Adrenal gland (tissue), 12 donors: ENCODE measurements around the gene PLPP7. TPM values are rescaled to one million over a fixed set of nuclear protein-coding genes. Genes with fewer than 3 reads are reported as not detected.

Experiments used
- DNase-seq, 7 donors: peaks; one replicate each; pipeline ENCODE4 v3.0.0-alpha.2; 2019 to 2020
- H3K27ac ChIP-seq, 5 donors: fragments of 200-600 bp; sonication (generic) in 4 of 5; 1 replicate in 3 of 5; 2 replicates in 2 of 5; pipeline versions ENCODE4 v1.5.1 to v1.8.0; 2016 to 2020; ENCODE audit warnings: mild to moderate bottlenecking in 1 of 5
- H3K27me3 ChIP-seq: fragments of 200-600 bp; 2 replicates; pipeline ENCODE4 v1.8.0; 2021
- H3K36me3 ChIP-seq, 2 donors: fragments of 200-600 bp; replicated peaks in 1 of 2; 1 replicate in 1 of 2; 2 replicates in 1 of 2; pipeline versions ENCODE4 v1.5.1 to v1.8.0; 2018 to 2022
- H3K4me1 ChIP-seq, 2 donors: fragments of 200-600 bp; replicated peaks in 1 of 2; 1 replicate in 1 of 2; 2 replicates in 1 of 2; pipeline versions ENCODE4 v1.5.1 to v1.8.0; 2018 to 2021
- H3K4me3 ChIP-seq, 4 donors: fragments of 200-600 bp; sonication (generic) in 3 of 4; one replicate each; pipeline ENCODE4 v1.5.1; 2016 to 2018
- H3K9me3 ChIP-seq, 3 donors: fragments of 200-600 bp; sonication (generic) in 1 of 3; replicated peaks in 1 of 3; 1 replicate in 2 of 3; 2 replicates in 1 of 3; pipeline versions ENCODE4 v1.5.1 to v1.8.0; 2016 to 2021
- CTCF ChIP-seq, 6 experiments: fragments of 450-650 bp in 4 of 6; fragments of 200-600 bp in 2 of 6; sonication (generic) in 1 of 6; IDR thresholded peaks; 1 replicate in 5 of 6; 2 replicates in 1 of 6; pipeline versions ENCODE4 v1.5.1 to v1.8.0; 2016 to 2021; ENCODE audit warnings: antibody characterized with exemption in 6 of 6, mild to moderate bottlenecking in 2 of 6, moderate library complexity in 1 of 6
- POLR2A ChIP-seq, 2 donors: fragments of 450-650 bp; IDR thresholded peaks; one replicate each; pipeline ENCODE4 v1.6.1; 2017; ENCODE audit warnings: antibody characterized with exemption in 2 of 2, mild to moderate bottlenecking in 2 of 2, moderate library complexity in 1 of 2
- WGBS, 4 donors: extraction: QIAGEN DNeasy Blood & Tissue Kit in 2 of 4; methylation state at CpG; one replicate each; pipeline versions ENCODE4 v1.1.5 to v1.1.7; 2013 to 2017; 5-methylcytosine and 5-hydroxymethylcytosine counted together
- intact Hi-C, 2 donors: fragments of 100-400 bp; cut with DNase I; formaldehyde crosslinking; loops; one replicate each; pipeline versions ENCODE4 v1.14.1 to v1.15.0; 2022 to 2023
- polyA plus RNA-seq, 3 donors: library from polyadenylated mRNA; stranded (reverse); fragments of 200-250 nt in 2 of 3; fragments of 350-450 nt in 1 of 3; fragmentation: Illumina TruSeq in 1 of 3; extraction: RNeasy Lipid Tissue Mini Kit (QIAGEN cat#74804) in 1 of 3; gene quantifications; one replicate each; pipeline ENCODE4 v1.2.3, GENCODE V29; 2013 to 2014
- total RNA-seq, 9 donors: library from RNA; depleted of rRNA in 4 of 9; stranded (reverse); fragments of >200 nt in 4 of 9; fragments of 120-200 nt in 1 of 9; fragmentation: NEBNext Ultra II Directional in 1 of 9; extraction: Animal tissue kit (Norgen Biotek cat#: 25700) in 1 of 9; gene quantifications; one replicate each; pipeline versions ENCODE4 v1.1.0 to v1.2.4, GENCODE V29; 2013 to 2023
- donor health status: healthy with polysubstance abuse.
- donor health status: Bipolar disorder and iron deficiency.
- donor health status: DM: yes; HTN: yes; CAD: no.
- donor health status: DM: no; HTN: no; CAD: no.
- donor health status: DM: no; HTN: no; CAD: no.
- donor health status: DM: yes; HTN: yes; CAD: no.

The PLPP7 gene
- total and polyA plus RNA-seq, 12 donors: 4.8 to 31.4 (median 16.5) TPM

- Histone ChIP-seq H3K9me3 (no peaks in the 10 kb centered on the region), H3K27ac (no peak overlapping the region), H3K4me3 (no peak overlapping the region), H3K27me3 (no peaks in the 10 kb centered on the region), H3K4me1 (no peaks in the 10 kb centered on the region), H3K36me3 (no peaks in the 10 kb centered on the region)
- no peak for DNase-seq
- intact Hi-C loops: no loop called here
- TF ChIP-seq CTCF (IDR thresholded peaks at IDR 0.05) (no peak), POLR2A (IDR thresholded peaks at IDR 0.05) (no peak)
- 70 to 84% (median 75%) methylated on average over 17 to 22 of the region's 22 CpGs for WGBS, 4 donors
Observed at GRCh38 chr9:131299346-131299960, 9.9 kb downstream of the PLPP7 start.

DNA sequence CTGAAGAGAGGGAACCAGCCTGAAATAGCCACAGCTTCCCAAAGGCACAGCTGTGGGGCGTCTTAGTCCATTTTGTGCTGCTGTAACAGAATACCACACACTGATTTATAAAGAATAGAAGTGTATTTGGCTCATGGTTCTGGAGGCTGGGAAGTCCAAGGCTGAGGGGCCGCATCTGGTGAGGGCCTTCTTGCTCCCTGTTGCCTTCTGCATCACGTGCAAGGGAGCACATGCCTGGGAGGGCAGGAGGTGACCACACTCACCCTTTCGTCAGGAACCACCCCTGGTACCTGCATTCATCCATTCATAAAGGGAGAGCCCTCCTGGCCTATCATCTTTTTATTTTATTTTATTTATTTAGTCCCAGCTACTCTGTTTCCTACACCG, 10.4 kb downstream of the PLPP7 start:
- H3K4me1 ChIP-seq: no peaks in the 10 kb centered on the region
- no peak overlapping the region for H3K27ac ChIP-seq
- no peaks in the 10 kb centered on the region for H3K9me3 ChIP-seq
- intact Hi-C loops: no loop called here
- no peaks in the 10 kb centered on the region for H3K27me3 ChIP-seq
- no peak overlapping the region for H3K4me3 ChIP-seq
- TF ChIP-seq CTCF (IDR thresholded peaks at IDR 0.05) (no peak), POLR2A (IDR thresholded peaks at IDR 0.05) (no peak)
- DNase-seq: no peak
- 69 to 86% (median 78%) methylated on average over 5 of the region's 5 CpGs for WGBS, 4 donors
- no peaks in the 10 kb centered on the region for H3K36me3 ChIP-seq

DNA sequence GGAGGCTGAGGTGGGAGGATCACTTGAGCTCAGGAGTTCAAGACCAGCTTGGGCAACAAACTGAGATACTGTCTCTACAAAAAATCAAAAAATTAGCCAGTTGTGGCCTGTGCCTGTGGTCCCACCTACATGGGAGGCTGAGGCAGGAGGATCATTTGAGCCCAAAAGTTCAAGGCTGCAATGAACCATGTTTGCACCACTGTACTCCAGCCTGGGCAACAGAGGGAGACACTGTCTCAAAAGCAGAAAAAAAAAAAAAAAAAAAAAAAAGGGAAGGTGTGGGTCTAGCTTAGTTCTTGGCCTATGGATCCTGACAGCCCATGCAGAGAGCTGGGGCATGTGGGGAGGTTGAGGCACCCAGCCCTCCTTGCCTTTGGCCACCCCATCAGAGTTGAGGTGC, 10.9 kb downstream of the PLPP7 start:
- no peaks in the 10 kb centered on the region for H3K9me3 ChIP-seq
- intact Hi-C loops: no loop called here
- H3K36me3 ChIP-seq: no peaks in the 10 kb centered on the region
- no peaks in the 10 kb centered on the region for H3K27me3 ChIP-seq
- no peak overlapping the region for H3K4me3 ChIP-seq
- H3K4me1 ChIP-seq: no peaks in the 10 kb centered on the region
- TF ChIP-seq CTCF (IDR thresholded peaks at IDR 0.05) (no peak), POLR2A (IDR thresholded peaks at IDR 0.05) (no peak)
- no peak for DNase-seq
- no peak overlapping the region for H3K27ac ChIP-seq

DNA sequence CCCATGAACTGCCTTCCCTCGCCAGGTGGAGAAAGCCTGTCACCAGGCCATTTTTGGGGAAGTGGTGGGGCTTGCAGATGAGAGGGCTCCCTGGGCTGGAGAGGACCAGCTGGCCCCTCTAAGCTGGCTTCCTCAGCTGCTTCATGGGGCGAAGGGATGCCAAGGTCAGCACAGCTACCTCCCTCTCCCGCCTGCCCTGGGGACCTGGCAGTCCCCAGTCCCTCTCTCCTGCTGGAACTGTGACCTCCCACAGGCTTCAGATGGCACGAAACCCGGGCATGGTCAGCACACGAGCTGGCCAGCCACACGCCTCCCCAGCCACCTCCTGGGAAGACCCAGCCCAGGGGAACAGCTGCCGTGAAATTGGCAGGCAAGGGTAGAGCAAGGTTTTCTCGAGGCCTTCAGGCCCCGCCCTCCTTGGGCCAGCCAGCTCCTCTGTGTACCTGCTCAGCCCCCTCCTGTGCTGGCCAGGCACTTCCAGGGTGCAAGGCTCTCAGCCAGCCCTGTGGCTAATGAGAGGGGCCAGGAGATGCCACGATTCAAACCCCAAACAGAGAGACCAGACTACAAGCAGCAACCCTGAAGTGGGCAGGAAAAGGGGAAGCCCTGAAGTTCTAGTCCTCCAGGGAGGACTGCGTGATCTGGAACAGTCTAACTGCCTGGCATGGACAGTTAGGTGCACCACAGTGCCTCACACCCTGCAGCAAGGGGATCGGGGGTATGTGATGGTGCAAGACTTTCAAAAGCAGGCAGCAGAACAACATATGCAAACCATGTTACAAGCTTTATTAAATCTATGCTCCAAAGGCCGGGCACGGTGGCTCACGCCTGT, 12.9 kb downstream of the PLPP7 start:
- intact Hi-C loops: no loop called here
- Histone ChIP-seq H3K4me1 (no peaks in the 10 kb centered on the region), H3K9me3 (no peaks in the 10 kb centered on the region), H3K4me3 (no peak overlapping the region), H3K36me3 (no peaks in the 10 kb centered on the region), H3K27ac (no peak overlapping the region), H3K27me3 (no peaks in the 10 kb centered on the region)
- no peak for TF ChIP-seq CTCF (IDR thresholded peaks at IDR 0.05)
- TF ChIP-seq POLR2A (IDR thresholded peaks at IDR 0.05): no peak
- no peak for DNase-seq
- 72 to 85% (median 73%) methylated on average over 11 to 16 of the region's 16 CpGs for WGBS, 4 donors
